Kidney capillary endothelial cell (primary cell): ENCODE data around the gene STX18.

ENCODE experiments used
- DNase-seq: peaks from one replicate; pipeline ENCODE4 v3.0.0-alpha.2; 2018; ENCODE audit warnings: low spot score

Gene STX18

GRCh38 chr4:4377732-4378460, 164.0 kb downstream of the STX18 start:
- no peak for DNase-seq

- DNase-seq = no peak
These were observed 164.7 kb downstream of the STX18 start for GRCh38 chr4:4377191-4377590.

GRCh38 chr4:4376074-4376473, 165.8 kb downstream of the STX18 start:
- DNase-seq = no peak

GRCh38 chr4:4374388-4375098, 167.3 kb downstream of the STX18 start:
- no peak for DNase-seq
